CD4-positive, alpha-beta T cell treated with Interleukin-10 for 1 hour (primary cell): ENCODE data around the gene APBA2.

Experiments used
- DNase-seq: peaks from one replicate; pipeline ENCODE4 v3.0.0-alpha.2; 2020

APBA2 gene

GRCh38 chr15:28942046-28942445, 56.3 kb downstream of the APBA2 start:
- peak; percentile 41 for DNase-seq

GRCh38 chr15:28942571-28942970, 56.8 kb downstream of the APBA2 start:
- no peak for DNase-seq

GRCh38 chr15:28943146-28943545, 57.4 kb downstream of the APBA2 start:
- no peak for DNase-seq

GRCh38 chr15:28943611-28944230, 57.9 kb downstream of the APBA2 start:
- DNase-seq, result no peak

- no peak for DNase-seq
Measured at GRCh38 chr15:28944286-28944685, 58.5 kb downstream of the APBA2 start.

GRCh38 chr15:28944696-28945300, 59.0 kb downstream of the APBA2 start:
- no peak for DNase-seq

GRCh38 chr15:28945626-28946230, 60.0 kb downstream of the APBA2 start:
- no peak for DNase-seq

GRCh38 chr15:28946803-28947202, 61.0 kb downstream of the APBA2 start:
- DNase-seq, result no peak

- no peak for DNase-seq
Measured at GRCh38 chr15:28947221-28947674, 61.5 kb downstream of the APBA2 start.

- DNase-seq, result no peak
Measured at GRCh38 chr15:28948036-28948435, 62.3 kb downstream of the APBA2 start.

- no peak for DNase-seq
Measured at GRCh38 chr15:28950916-28951315, 65.1 kb downstream of the APBA2 start.

- DNase-seq, result no peak
Measured at GRCh38 chr15:28952666-28953491, 67.1 kb downstream of the APBA2 start.

- DNase-seq, result no peak
Measured at GRCh38 chr15:28953573-28954195, 67.9 kb downstream of the APBA2 start.

GRCh38 chr15:28954466-28955159, 68.8 kb downstream of the APBA2 start:
- no peak for DNase-seq

- no peak for DNase-seq
Measured at GRCh38 chr15:28955160-28955992, 69.6 kb downstream of the APBA2 start.

- DNase-seq, result no peak
Measured at GRCh38 chr15:28955993-28956421, 70.2 kb downstream of the APBA2 start.

GRCh38 chr15:28956491-28956890, 70.7 kb downstream of the APBA2 start:
- DNase-seq, result no peak

GRCh38 chr15:28957606-28958498, 72.1 kb downstream of the APBA2 start:
- no peak for DNase-seq

GRCh38 chr15:28959326-28959725, 73.6 kb downstream of the APBA2 start:
- DNase-seq, result no peak

GRCh38 chr15:28960979-28961378, 75.2 kb downstream of the APBA2 start:
- DNase-seq, result no peak
